PC-9 (cell line): ENCODE results near the gene ITGA2. TPM values are rescaled to one million over a fixed set of nuclear protein-coding genes. Genes with fewer than 3 reads are reported as not detected.

Experiments used
- BruUV-seq: library from RNA; stranded (reverse); fragments of 400-500 nt; replicated peaks from 2 replicates; lab custom pipeline; 2021; lab: Mats Ljungman, UMichigan
- CTCF ChIA-PET: fragments of 300-600 bp; sonication (Branson Sonifier 250); formaldehyde crosslinking; loops from one replicate; lab custom pipeline; 2022; ENCODE audit warnings: antibody characterized with exemption; lab: Charles Lee
- POLR2A ChIA-PET: fragments of 300-600 bp; sonication (Branson Sonifier 250); formaldehyde crosslinking; loops from one replicate; lab custom pipeline; 2022; ENCODE audit warnings: antibody characterized with exemption; ENCODE audit not compliant: unreplicated experiment; lab: Charles Lee
- DNase-seq, 2 experiments: peaks; one replicate each; pipeline versions ENCODE4 v3.0.0 to v3.0.0-alpha.2; 2015 to 2022; ENCODE audit warnings: mixed read lengths in 1 of 2
- H2AFZ ChIP-seq: fragments of 200-600 bp; sonication (generic); 2 replicates; pipeline ENCODE4 v1.8.1; 2017; ENCODE audit warnings: antibody characterized with exemption
- H3F3A ChIP-seq: fragments of 200-600 bp; sonication (generic); 2 replicates; pipeline ENCODE4 v1.8.1; 2017; ENCODE audit warnings: antibody characterized with exemption, mild to moderate bottlenecking, low read depth; ENCODE audit not compliant: insufficient read depth
- H3K27ac ChIP-seq: fragments of 200-600 bp; sonication (generic); 2 replicates; pipeline ENCODE4 v1.6.1; 2016; ENCODE audit warnings: mixed run types
- H3K27me3 ChIP-seq: fragments of 200-600 bp; sonication (generic); 2 replicates; pipeline ENCODE4 v1.6.1; 2016; ENCODE audit warnings: low read depth, mixed run types; ENCODE audit not compliant: insufficient read depth
- H3K36me3 ChIP-seq: fragments of 200-600 bp; sonication (generic); 2 replicates; pipeline ENCODE4 v1.6.1; 2016; ENCODE audit warnings: low read depth, mixed run types
- H3K4me1 ChIP-seq: fragments of 200-600 bp; sonication (generic); replicated peaks from 2 replicates; pipeline ENCODE4 v1.6.1; 2016; ENCODE audit warnings: mixed run types; ENCODE audit not compliant: insufficient read depth
- H3K4me2 ChIP-seq: fragments of 200-600 bp; sonication (generic); 2 replicates; pipeline ENCODE4 v1.6.1; 2017; ENCODE audit warnings: mixed run types
- H3K4me3 ChIP-seq: fragments of 200-600 bp; sonication (generic); 2 replicates; pipeline ENCODE4 v1.6.1; 2016; ENCODE audit warnings: mixed run types
- H3K79me2 ChIP-seq: fragments of 200-600 bp; sonication (generic); 2 replicates; pipeline ENCODE4 v1.6.1; 2017; ENCODE audit warnings: low read depth, mixed run types
- H3K9me2 ChIP-seq: fragments of 200-600 bp; sonication (generic); 2 replicates; pipeline ENCODE4 v1.8.1; 2017; ENCODE audit warnings: mild to moderate bottlenecking; ENCODE audit not compliant: insufficient read depth
- H3K9me3 ChIP-seq: fragments of 200-600 bp; sonication (generic); 2 replicates; pipeline ENCODE4 v1.8.1; 2016; ENCODE audit warnings: low read depth; ENCODE audit not compliant: insufficient read depth
- H4K20me1 ChIP-seq: fragments of 200-600 bp; sonication (generic); 2 replicates; pipeline ENCODE4 v1.8.1; 2017; ENCODE audit not compliant: insufficient read depth
- CTCF ChIP-seq: fragments of 200-600 bp; sonication (generic); conservative IDR thresholded peaks from 2 replicates; pipeline ENCODE4 v1.6.1; 2017; ENCODE audit warnings: mixed run types, antibody characterized with exemption, mild to moderate bottlenecking, moderate library complexity
- EZH2 ChIP-seq: fragments of 200-600 bp; sonication (generic); IDR thresholded peaks from 2 replicates; pipeline ENCODE4 v1.8.0; 2017; ENCODE audit warnings: antibody characterized with exemption, low read depth
- intact Hi-C: fragments of 100-400 bp; cut with micrococcal nuclease; formaldehyde crosslinking; loops from one replicate; pipeline ENCODE4 v1.10.0; 2022; ENCODE audit not compliant: unreplicated experiment
- total RNA-seq: library from RNA; stranded (reverse); gene quantifications from 2 replicates; pipeline ENCODE4 v1.2.3, GENCODE V29; 2021

The ITGA2 gene
- total RNA-seq, 1 experiment from 2014 or later: 35.8 TPM

GRCh38 chr5:53114988-53115387 is 125.8 kb downstream of the ITGA2 start:
- Histone ChIP-seq H3K27me3 (no peaks in the 10 kb centered on the region), H3K4me1 (peaks cover 8% of the 10 kb centered on the region; the same call in 1 of the 2 replicates), H3K9me2 (no peaks in the 10 kb centered on the region), H3K9me3 (no peaks in the 10 kb centered on the region), H2AFZ (no peak overlapping the region), H3K27ac (no peak overlapping the region), H3K4me2 (no peak overlapping the region), H3F3A (no peaks in the 10 kb centered on the region), H3K4me3 (no peak overlapping the region), H3K36me3 (no peaks in the 10 kb centered on the region), H3K79me2 (peaks cover 9% of the 10 kb centered on the region), H4K20me1 (no peaks in the 10 kb centered on the region)
- no TSS peak for BruUV-seq
- intact Hi-C loops: no loop called here
- ChIA-PET CTCF (interaction anchor here (1.3 kb wide), 1 partner anchor 166 kb away, joined by 6 read pairs; no protein-coding TSS in a partner anchor), POLR2A (interaction anchor here (0.7 kb wide), 1 partner anchor 192 kb away, joined by 9 read pairs; no protein-coding TSS in a partner anchor)
- no peak for DNase-seq
- TF ChIP-seq CTCF (peak; percentile 55; the same call in 1 of the 2 replicates), EZH2 (no peak)

- no TSS peak for BruUV-seq
- Histone ChIP-seq H3F3A (no peaks in the 10 kb centered on the region), H3K79me2 (no peaks in the 10 kb centered on the region), H4K20me1 (no peaks in the 10 kb centered on the region), H3K9me3 (no peaks in the 10 kb centered on the region), H3K4me1 (no peaks in the 10 kb centered on the region), H3K9me2 (no peaks in the 10 kb centered on the region), H3K36me3 (no peaks in the 10 kb centered on the region), H3K4me2 (no peak overlapping the region), H3K27ac (no peak overlapping the region), H2AFZ (no peak overlapping the region), H3K4me3 (no peak overlapping the region), H3K27me3 (no peaks in the 10 kb centered on the region)
- CTCF ChIA-PET: no interaction called here
- TF ChIP-seq EZH2 (no peak), CTCF (no peak)
- DNase-seq: no peak
- POLR2A ChIA-PET: no interaction called here
- intact Hi-C loops: no loop called here
These were observed 127.4 kb downstream of the ITGA2 start for GRCh38 chr5:53116597-53116996.

GRCh38 chr5:53118879-53119278 is 129.7 kb downstream of the ITGA2 start:
- Histone ChIP-seq H3F3A (no peaks in the 10 kb centered on the region), H2AFZ (no peak overlapping the region), H3K36me3 (no peaks in the 10 kb centered on the region), H3K9me3 (no peaks in the 10 kb centered on the region), H3K27me3 (no peaks in the 10 kb centered on the region), H3K27ac (no peak overlapping the region), H3K4me2 (no peak overlapping the region), H3K9me2 (no peaks in the 10 kb centered on the region), H3K4me3 (no peak overlapping the region), H4K20me1 (no peaks in the 10 kb centered on the region), H3K4me1 (no peaks in the 10 kb centered on the region), H3K79me2 (no peaks in the 10 kb centered on the region)
- ChIA-PET CTCF (no interaction called here), POLR2A (interaction anchor here (0.7 kb wide), 1 partner anchor 964 kb away, joined by 6 read pairs; no protein-coding TSS in a partner anchor)
- intact Hi-C loops: no loop called here
- BruUV-seq: no TSS peak
- TF ChIP-seq CTCF (no peak), EZH2 (no peak)
- no peak for DNase-seq
